Gastrocnemius medialis (tissue), 4 donors: ENCODE results near the gene WWOX.

ENCODE experiments used
- CTCF ChIP-seq, 5 experiments: fragments of 450-650 bp in 3 of 5; fragments of 200-600 bp in 2 of 5; sonication (generic) in 2 of 5; IDR thresholded peaks in 4 of 5; conservative IDR thresholded peaks in 1 of 5; 1 replicate in 4 of 5; 2 replicates in 1 of 5; pipeline ENCODE4 v1.5.1; 2016 to 2019; ENCODE audit warnings: antibody characterized with exemption in 5 of 5, mild to moderate bottlenecking in 3 of 5, moderate library complexity in 3 of 5
- POLR2A ChIP-seq, 2 donors: fragments of 450-650 bp; IDR thresholded peaks; one replicate each; pipeline ENCODE4 v1.6.1; 2017; ENCODE audit warnings: antibody characterized with exemption in 2 of 2, mild to moderate bottlenecking in 2 of 2, moderate library complexity in 2 of 2

- TF ChIP-seq CTCF (IDR thresholded peaks at IDR 0.05 in 4 of 5, conservative IDR thresholded peaks at IDR 0.05 in 1 of 5) (no peak), POLR2A (IDR thresholded peaks at IDR 0.05) (no peak)
These were observed 388.0 kb downstream of the WWOX start for GRCh38 chr16:78487471-78487870.
